Brain microvascular endothelial cell (primary cell): ENCODE measurements around the gene THSD7B.
"Not testable (repeated sequence)": the region's sequence is repeated elsewhere in the genome, so short reads cannot be mapped to it uniquely, and the experiment has no call there.

Experiments used
- DNase-seq: peaks from one replicate; pipeline ENCODE4 v3.0.0-alpha.2; 2020
- H3K27ac ChIP-seq: fragments of 250-450 bp; sonication (Bioruptor Pico); 2 replicates; pipeline ENCODE4 v1.5.1; 2020; ENCODE audit warnings: mild to moderate bottlenecking, moderate library complexity
- H3K27me3 ChIP-seq: fragments of 250-450 bp; sonication (Bioruptor Pico); replicated peaks from 2 replicates; pipeline ENCODE4 v1.5.1; 2020; ENCODE audit warnings: mild to moderate bottlenecking
- H3K36me3 ChIP-seq: fragments of 250-450 bp; sonication (Bioruptor Pico); replicated peaks from 2 replicates; pipeline ENCODE4 v1.5.1; 2020; ENCODE audit warnings: mild to moderate bottlenecking
- H3K4me3 ChIP-seq: 2 replicates; pipeline ENCODE4 v1.5.1; 2011; ENCODE audit warnings: low read depth, mild to moderate bottlenecking, control low read depth, low read length, moderate library complexity
- CTCF ChIP-seq: IDR thresholded peaks from 2 replicates; pipeline ENCODE4 v1.5.1; 2011; ENCODE audit warnings: low read depth, mild to moderate bottlenecking, moderate library complexity, low read length, control low read depth, inconsistent platforms; ENCODE audit errors: missing control alignments
- in situ Hi-C: cut with HindIII; loops from 2 replicates; pipeline ENCODE4 v1.10.0; 2017; ENCODE audit warnings: low sequenced_read_pairs, low pct_ligation_motif_present

THSD7B gene

GRCh38 chr2:137093116-137093515 lies 327.8 kb downstream of the THSD7B start:
- no peaks in the 10 kb centered on the region for H3K36me3 ChIP-seq
- in situ Hi-C loops = no loop called here
- no peak for DNase-seq
- no peak overlapping the region for H3K27ac ChIP-seq
- no peaks in the 10 kb centered on the region for H3K27me3 ChIP-seq
- H3K4me3 ChIP-seq = no peak overlapping the region
- no peak for TF ChIP-seq CTCF

DNA sequence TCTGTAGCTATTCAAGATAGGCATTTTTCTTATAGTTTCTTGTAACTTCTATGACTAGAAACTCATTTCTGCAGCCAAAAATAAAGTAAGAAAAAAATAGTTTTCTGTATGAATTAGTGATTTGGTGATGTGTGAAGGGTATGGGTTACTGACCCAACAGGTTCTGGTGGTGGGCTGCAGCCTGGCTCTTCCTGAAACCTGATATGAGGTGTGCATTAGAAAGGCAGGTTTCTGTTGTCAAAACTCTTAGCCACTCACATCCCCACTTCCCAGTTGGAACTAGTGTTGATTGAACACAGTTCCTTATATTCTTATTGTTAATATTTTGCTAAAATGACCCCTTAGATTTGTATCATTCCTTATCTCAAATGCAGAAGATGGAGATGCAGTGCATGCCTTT lies 330.8 kb downstream of the THSD7B start:
- H3K36me3 ChIP-seq = no peaks in the 10 kb centered on the region
- no peak overlapping the region for H3K27ac ChIP-seq
- no peaks in the 10 kb centered on the region for H3K27me3 ChIP-seq
- in situ Hi-C loops = no loop called here
- no peak overlapping the region for H3K4me3 ChIP-seq
- DNase-seq = no peak
- TF ChIP-seq CTCF = no peak

DNA sequence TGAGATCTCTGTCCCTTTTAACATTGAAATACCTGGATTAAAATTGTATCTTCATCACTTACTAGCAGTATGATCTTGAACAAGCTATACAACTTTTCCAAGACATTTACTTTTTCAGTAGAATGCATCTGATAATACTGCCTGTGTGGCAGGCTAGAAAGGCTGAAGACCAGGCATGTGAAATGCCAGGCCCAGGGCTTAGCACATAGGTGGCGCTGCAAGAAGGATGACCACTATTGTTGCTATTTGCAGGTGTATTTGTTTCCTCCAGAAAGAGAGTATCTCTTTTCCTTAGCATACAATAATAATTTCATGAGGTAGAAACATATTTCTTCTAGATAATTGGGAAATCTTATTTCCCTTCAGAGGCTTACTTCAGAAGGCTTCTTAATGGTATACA lies 331.3 kb downstream of the THSD7B start:
- no peak overlapping the region for H3K27ac ChIP-seq
- H3K36me3 ChIP-seq = no peaks in the 10 kb centered on the region
- DNase-seq = no peak
- in situ Hi-C loops = no loop called here
- H3K27me3 ChIP-seq = no peaks in the 10 kb centered on the region
- TF ChIP-seq CTCF = peak; percentile 43
- no peak overlapping the region for H3K4me3 ChIP-seq

DNA sequence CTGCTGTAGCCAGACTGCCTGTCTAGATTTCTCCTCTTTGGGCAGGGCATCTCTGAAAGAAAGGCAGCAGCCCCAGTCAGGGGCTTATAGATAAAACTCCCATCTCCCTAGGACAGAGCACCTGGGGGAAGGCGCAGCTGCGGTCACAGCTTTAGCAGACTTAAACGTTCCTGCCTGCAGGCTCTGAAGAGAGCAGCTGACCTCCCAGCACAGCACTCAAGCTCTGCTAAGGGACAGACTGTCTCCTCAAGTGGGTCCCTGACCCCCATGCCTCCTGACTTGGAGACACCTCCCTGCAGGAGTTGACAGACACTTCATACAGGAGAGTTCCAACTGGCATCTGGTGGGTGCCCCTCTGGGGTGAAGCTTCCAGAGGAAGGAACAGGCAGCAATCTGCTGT lies 336.5 kb downstream of the THSD7B start:
- H3K36me3 ChIP-seq, DNase-seq, in situ Hi-C loops, H3K4me3 ChIP-seq, H3K27me3 ChIP-seq, H3K27ac ChIP-seq: not testable (repeated sequence)

DNA sequence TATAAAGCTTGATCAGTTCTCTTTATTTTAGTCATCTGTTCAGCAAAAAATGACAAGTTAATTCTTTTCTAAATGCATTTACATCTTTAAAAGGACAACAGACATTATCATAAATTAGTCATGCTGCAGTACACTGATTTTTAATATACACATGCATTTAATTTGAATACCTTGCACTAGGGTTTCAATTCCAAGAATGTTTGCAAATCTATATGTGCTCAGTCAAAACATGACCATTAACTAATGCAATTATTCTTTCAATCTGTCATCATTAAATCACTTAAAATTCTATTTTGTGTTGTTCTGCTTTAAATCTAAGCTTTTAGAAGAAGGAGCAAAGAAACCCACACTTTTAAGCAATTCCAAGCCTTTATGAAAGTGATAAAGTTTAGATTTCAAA lies 342.6 kb downstream of the THSD7B start:
- in situ Hi-C loops = no loop called here

DNA sequence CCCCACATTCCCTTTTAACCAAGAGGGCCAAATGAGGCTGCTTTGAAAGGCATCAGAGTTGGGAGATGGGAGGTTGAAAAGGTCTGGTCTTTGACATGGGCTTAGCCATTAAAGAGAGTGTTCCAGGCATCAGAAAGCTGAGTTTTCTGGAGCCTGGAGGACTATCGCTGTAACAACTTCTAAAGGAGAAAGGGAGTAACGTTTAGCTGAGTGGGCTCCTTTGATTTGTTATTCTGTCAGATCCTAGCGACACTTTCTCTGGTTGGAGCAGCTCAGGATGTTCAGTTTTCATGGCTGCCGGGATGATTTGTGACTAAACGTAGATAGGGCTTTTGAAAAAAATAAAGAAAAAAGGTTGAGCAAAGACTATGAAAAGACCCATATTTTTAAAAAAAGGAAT lies 346.6 kb downstream of the THSD7B start:
- Histone ChIP-seq H3K27me3 (no peaks in the 10 kb centered on the region), H3K27ac (no peak overlapping the region), H3K4me3 (no peak overlapping the region), H3K36me3 (no peaks in the 10 kb centered on the region)
- DNase-seq = no peak
- in situ Hi-C loops = no loop called here
- no peak for TF ChIP-seq CTCF

More for the DNA sequence above, 342.6 kb downstream of the THSD7B start:
- H3K27ac ChIP-seq = no peak overlapping the region
- no peak for DNase-seq
- no peaks in the 10 kb centered on the region for H3K27me3 ChIP-seq
- H3K36me3 ChIP-seq = no peaks in the 10 kb centered on the region
- no peak overlapping the region for H3K4me3 ChIP-seq
- no peak for TF ChIP-seq CTCF
